Loucy (cell line): ENCODE data around the gene EXOSC6.

ENCODE experiments used
- H2AFZ ChIP-seq: fragments of 200-600 bp; sonication (generic); 2 replicates; pipeline ENCODE4 v1.6.0; 2016; ENCODE audit warnings: antibody characterized with exemption, mild to moderate bottlenecking, low read length, moderate library complexity
- H3F3A ChIP-seq: fragments of 200-600 bp; 2 replicates; pipeline ENCODE4 v1.6.0; 2016; ENCODE audit warnings: antibody characterized with exemption, low read depth, mild to moderate bottlenecking
- H3K27me3 ChIP-seq: fragments of 200-600 bp; sonication (generic); 2 replicates; pipeline ENCODE4 v1.6.1; 2014; ENCODE audit warnings: low read length, mild to moderate bottlenecking; ENCODE audit not compliant: insufficient read depth, poor library complexity, severe bottlenecking
- H3K36me3 ChIP-seq: fragments of 200-600 bp; sonication (generic); 2 replicates; pipeline ENCODE4 v1.6.1; 2016; ENCODE audit warnings: low read length; ENCODE audit not compliant: insufficient read depth
- H3K4me1 ChIP-seq: fragments of 200-600 bp; sonication (generic); 2 replicates; pipeline ENCODE4 v1.5.1; 2014; ENCODE audit warnings: low read length, mild to moderate bottlenecking; ENCODE audit not compliant: insufficient read depth, poor library complexity, severe bottlenecking
- H3K4me2 ChIP-seq: fragments of 200-600 bp; sonication (generic); 2 replicates; pipeline ENCODE4 v1.6.0; 2014; ENCODE audit warnings: antibody characterized with exemption, low read length, low read depth, mild to moderate bottlenecking; ENCODE audit not compliant: poor library complexity, severe bottlenecking
- H3K4me3 ChIP-seq: fragments of 200-600 bp; sonication (generic); 2 replicates; pipeline ENCODE4 v1.5.1; 2014; ENCODE audit warnings: low read length, mild to moderate bottlenecking, mixed read lengths; ENCODE audit not compliant: poor library complexity, severe bottlenecking
- H3K79me2 ChIP-seq: fragments of 200-600 bp; sonication (generic); 2 replicates; pipeline ENCODE4 v1.6.1; 2014; ENCODE audit warnings: low read length; ENCODE audit not compliant: insufficient read depth
- H3K9ac ChIP-seq: fragments of 200-600 bp; sonication (generic); 2 replicates; pipeline ENCODE4 v1.6.0; 2014; ENCODE audit warnings: mild to moderate bottlenecking, low read depth, low read length, moderate library complexity; ENCODE audit not compliant: poor library complexity, severe bottlenecking
- H3K9me2 ChIP-seq: fragments of 200-600 bp; sonication (generic); replicated peaks from 2 replicates; pipeline ENCODE4 v1.6.1; 2016; ENCODE audit warnings: low read depth, low read length, mixed read lengths
- H3K9me3 ChIP-seq: fragments of 200-600 bp; sonication (generic); 2 replicates; pipeline ENCODE4 v1.6.1; 2014; ENCODE audit warnings: mild to moderate bottlenecking, antibody characterized with exemption, low read length, low read depth; ENCODE audit not compliant: insufficient read depth
- H4K20me1 ChIP-seq: fragments of 200-600 bp; sonication (generic); 2 replicates; pipeline ENCODE4 v1.6.0; 2014; ENCODE audit warnings: antibody characterized with exemption, low read length, mild to moderate bottlenecking; ENCODE audit not compliant: insufficient read depth, poor library complexity, severe bottlenecking
- CTCF ChIP-seq: fragments of 200-600 bp; sonication (generic); conservative IDR thresholded peaks from 2 replicates; pipeline ENCODE4 v1.5.1; 2014; ENCODE audit warnings: mild to moderate bottlenecking, antibody characterized with exemption, low read length
- EZH2phosphoT487 ChIP-seq: fragments of 200-600 bp; IDR thresholded peaks from 2 replicates; pipeline ENCODE4 v1.6.1; 2018; ENCODE audit warnings: antibody characterized with exemption, mild to moderate bottlenecking, moderate library complexity, borderline replicate concordance

Gene EXOSC6

DNA sequence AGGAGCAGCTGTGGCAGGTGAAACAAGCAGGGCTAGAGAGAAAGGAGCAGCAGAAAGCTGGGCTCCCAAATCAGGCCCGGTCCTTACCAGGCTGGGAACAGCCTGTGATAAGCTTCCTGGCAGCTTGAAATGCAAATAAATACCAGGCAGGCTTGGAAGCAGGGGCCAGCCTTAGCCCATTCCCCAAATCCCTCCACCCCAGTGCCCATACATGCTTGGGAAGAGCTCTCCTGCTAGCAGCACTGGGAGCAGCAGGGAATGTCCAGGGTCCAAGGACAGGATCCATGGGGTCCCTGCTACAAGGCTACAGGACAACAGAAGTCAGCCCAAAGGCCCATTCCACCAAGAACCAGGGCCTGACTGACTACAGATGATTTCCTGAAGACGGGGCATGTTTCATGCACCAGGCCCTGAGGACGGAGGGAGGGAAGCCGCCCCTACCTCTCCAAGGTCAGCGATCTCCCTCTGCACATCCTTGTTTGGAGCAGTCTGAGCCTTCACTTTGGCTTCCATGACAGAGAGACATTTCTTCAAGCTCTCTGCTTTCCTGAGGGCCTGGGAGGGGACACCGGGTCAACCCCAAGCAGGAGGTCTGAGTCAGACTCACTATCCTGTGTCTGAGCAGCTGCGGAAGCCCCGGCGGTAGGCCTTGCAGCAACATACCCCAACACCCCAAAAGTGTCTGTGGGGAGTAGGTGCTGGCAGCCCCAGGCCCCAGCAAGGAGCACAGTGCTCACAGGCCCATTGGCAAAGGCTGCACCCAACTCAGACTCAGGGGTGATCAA is 2.6 kb upstream of the EXOSC6 start:
- no peak overlapping the region for H3K9ac ChIP-seq
- H3K9me2 ChIP-seq, result no peaks in the 10 kb centered on the region
- no peaks in the 10 kb centered on the region for H3K27me3 ChIP-seq
- no peaks in the 10 kb centered on the region for H3K9me3 ChIP-seq
- TF ChIP-seq EZH2phosphoT487 (no peak), CTCF (peak; percentile 3; the same call in 1 of the 2 replicates)
- H3K4me2 ChIP-seq, result no peak overlapping the region
- peaks cover 19% of the 10 kb centered on the region for H3K79me2 ChIP-seq
- no peak overlapping the region for H2AFZ ChIP-seq
- H3K4me1 ChIP-seq, result peaks cover 7% of the 10 kb centered on the region
- peaks cover 68% of the 10 kb centered on the region; the same call in 1 of the 2 replicates for H3K36me3 ChIP-seq
- peaks cover 6% of the 10 kb centered on the region; the same call in 1 of the 2 replicates for H3F3A ChIP-seq
- no peak overlapping the region for H3K4me3 ChIP-seq
- H4K20me1 ChIP-seq, result peaks cover 17% of the 10 kb centered on the region

DNA sequence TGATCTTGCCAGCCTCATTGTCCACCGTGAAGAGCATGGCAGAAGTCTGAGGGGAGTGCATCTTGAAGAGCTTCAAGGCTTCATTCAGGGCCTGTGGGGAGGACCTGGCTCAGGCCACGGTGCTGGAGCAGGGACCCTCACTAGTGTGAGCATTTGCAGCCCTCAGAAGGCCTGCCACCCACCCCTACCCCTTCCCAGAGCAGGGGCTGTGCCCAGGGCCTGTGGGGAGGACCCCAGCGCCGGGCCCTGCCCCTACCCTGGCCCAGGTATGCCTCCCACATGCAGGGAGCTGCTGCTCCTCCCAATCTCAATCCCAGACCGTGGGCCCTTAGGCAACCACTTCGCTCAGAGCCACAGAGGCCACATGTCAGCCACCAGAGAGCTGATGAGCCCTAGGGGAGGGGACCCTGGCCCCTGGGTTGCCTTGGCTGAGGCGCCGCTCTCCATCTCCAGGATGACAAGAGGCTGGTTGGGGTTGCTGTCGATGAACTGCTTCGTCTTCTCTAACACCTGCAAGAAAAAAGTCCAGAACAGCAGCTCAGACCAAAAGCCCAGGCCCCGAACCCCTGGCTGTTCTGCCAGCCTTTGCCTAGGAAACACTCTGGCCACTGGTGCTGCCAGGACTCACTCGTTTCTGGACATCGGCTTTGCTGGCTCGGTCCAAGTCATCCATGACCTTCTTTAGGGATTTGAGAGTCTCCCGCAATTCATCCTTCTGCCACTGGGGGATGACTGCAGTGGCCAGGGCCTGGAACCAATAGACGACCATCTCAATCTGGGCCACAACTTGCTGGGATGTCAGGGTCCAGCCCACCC is 1.8 kb upstream of the EXOSC6 start:
- Histone ChIP-seq H3K9ac (no peak overlapping the region), H3K36me3 (peaks cover 59% of the 10 kb centered on the region; the same call in 1 of the 2 replicates), H3K27me3 (no peaks in the 10 kb centered on the region), H2AFZ (no peak overlapping the region), H3K4me2 (no peak overlapping the region), H3K79me2 (peaks cover 28% of the 10 kb centered on the region), H3K9me3 (no peaks in the 10 kb centered on the region), H3F3A (peaks cover 6% of the 10 kb centered on the region; the same call in 1 of the 2 replicates), H4K20me1 (peaks cover 24% of the 10 kb centered on the region), H3K4me1 (peaks cover 8% of the 10 kb centered on the region), H3K4me3 (no peak overlapping the region), H3K9me2 (no peaks in the 10 kb centered on the region)
- TF ChIP-seq EZH2phosphoT487 (no peak), CTCF (peak; percentile 62)

- no peaks in the 10 kb centered on the region for H3K27me3 ChIP-seq
- peaks cover 6% of the 10 kb centered on the region; the same call in 1 of the 2 replicates for H3F3A ChIP-seq
- H4K20me1 ChIP-seq, result peaks cover 28% of the 10 kb centered on the region
- H3K9me2 ChIP-seq, result no peaks in the 10 kb centered on the region
- H3K4me1 ChIP-seq, result peaks cover 8% of the 10 kb centered on the region
- H3K9me3 ChIP-seq, result no peaks in the 10 kb centered on the region
- H3K79me2 ChIP-seq, result peaks cover 38% of the 10 kb centered on the region
- no peak for TF ChIP-seq EZH2phosphoT487
- peak; percentile 63 for TF ChIP-seq CTCF
- no peak overlapping the region for H2AFZ ChIP-seq
- no peak overlapping the region for H3K4me2 ChIP-seq
- H3K36me3 ChIP-seq, result peaks cover 50% of the 10 kb centered on the region; the same call in 1 of the 2 replicates
- H3K9ac ChIP-seq, result no peak overlapping the region
- H3K4me3 ChIP-seq, result no peak overlapping the region
Observed at GRCh38 chr16:70252355-70252988, 732 bp upstream of the EXOSC6 start.
